ENCODE data around the gene CD207. TPM values are rescaled to one million over a fixed set of nuclear protein-coding genes. Genes with fewer than 3 reads are reported as not detected.
"Not testable (repeated sequence)": the region's sequence is repeated elsewhere in the genome, so short reads cannot be mapped to it uniquely, and the experiment has no call there.

Gene CD207
- total RNA-seq, result under 0.01 TPM in 2 replicates

DNA sequence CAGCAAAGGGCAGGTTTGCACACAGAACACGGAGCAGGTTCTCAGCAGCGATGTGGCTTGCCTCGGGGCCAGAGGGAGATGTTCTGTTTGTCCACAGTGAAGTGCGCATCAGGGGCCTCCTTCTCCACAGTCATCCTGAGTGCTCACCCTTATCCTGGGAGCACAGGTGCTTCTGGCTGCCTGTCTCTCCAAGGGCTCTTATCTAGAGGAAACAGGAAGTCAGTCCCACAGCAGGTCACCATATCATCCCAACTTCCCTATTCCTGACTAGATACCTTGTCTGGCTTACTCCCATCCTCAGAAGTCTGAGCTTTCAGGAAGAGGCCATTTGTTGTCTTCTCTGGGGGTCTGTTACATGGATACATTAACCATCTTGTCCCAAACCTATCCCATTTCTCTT lies at the start of gene CD207:
Gene CD207 (minus strand): TSS at position 174 of the 400 bp plus-strand sequence. CDS start 40 bp downstream, at position 134.
- DNase-seq (ENCODE audit: low read depth in 2 of 2), result no peak

DNA sequence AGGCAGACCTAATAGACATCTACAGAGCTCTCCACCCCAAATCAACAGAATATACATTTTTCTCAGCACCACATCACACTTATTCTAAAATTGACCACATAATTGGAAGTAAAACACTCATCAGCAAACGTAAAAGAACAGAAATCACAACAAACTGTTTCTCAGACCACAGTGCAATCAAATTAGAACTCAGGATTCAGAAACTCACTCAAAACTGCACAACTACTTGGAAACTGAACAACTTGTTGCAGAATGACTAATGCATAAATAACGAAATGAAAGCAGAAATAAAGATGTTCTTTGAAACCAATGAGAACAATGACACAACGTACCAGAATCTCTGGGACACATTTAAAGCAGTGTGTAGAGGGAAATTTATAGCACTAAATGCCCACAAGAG lies 42.9 kb upstream of the CD207 start:
- not testable (repeated sequence) for DNase-seq (ENCODE audit: low read depth in 2 of 2)

DNA sequence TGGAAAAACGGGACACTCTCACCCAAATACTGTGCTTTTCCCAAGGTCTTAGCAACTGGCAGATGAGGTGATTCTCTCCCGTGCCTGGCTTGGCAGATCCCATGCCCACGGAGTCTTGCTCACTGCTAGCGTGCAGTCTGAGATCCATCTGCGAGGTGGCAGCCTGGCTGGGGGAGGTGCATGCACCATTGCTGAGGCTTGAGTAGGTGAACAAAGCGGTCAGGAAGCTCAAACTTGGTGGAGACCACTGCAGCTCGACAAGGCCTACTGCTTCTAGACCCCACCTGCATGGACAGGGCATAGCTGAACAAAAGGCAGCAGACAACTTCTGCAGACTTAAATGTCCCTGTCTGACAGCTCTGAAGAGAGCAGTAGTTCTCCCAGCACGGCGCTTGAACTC lies 40.5 kb upstream of the CD207 start:
- not testable (repeated sequence) for DNase-seq (ENCODE audit: low read depth in 2 of 2)

DNA sequence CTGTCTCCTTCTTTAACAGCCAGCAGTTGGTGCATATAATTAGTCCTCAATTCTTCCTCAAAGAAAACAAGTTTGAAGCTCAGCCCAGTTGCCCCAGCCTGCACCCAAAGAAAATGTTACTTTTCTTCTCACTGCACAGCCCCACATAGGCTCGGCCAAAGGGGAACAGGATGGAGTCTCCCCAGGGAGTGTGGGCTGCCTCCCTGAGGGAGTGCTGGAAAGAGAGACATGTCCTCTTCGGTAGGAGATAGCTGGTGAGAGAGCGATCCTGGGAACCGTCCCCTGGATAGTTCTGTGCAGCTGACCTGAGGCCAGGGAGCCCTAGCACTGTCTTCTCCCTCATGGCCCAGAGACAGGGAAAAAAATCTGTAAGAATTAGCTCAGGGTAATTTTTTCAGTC lies 37.9 kb upstream of the CD207 start:
- DNase-seq (ENCODE audit: low read depth in 2 of 2), result no peak

DNA sequence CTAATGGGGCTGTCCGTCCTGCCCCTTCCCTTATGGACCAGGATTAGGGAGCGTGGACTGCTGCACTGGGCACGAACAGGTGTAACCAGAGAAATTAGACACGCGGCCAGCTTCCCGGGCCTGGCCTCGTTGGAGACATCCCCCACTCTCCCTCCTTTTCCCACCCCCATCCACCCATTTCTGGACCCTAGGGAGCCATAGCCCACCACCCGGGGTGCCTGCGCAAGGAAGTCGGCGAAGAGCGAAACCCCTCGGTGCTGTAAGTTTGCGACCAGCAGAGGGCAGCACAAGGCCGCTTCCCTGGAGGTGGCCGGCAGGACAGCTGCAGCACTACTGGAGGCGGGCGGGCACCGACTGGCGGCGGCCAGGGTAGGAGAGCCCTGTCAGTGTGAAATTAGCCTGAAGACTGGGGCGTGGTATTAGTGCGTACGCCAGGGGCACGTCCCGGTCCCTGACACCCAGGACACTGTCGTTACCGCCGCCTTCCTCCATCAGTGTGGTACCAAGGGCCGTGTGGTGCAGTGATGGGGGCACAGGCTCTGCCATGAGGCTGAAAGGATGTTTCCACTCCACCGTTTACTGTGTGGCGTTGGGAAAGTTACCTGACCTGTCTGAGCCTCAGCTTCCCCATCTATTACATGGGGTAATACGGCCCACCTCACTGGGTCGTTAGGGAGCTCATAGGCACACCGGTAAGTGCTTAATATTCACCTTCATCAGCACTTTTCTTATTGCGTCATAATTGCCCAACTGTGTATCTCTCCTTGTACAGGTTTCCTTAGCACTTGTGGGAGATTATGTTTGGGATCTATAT lies 36.0 kb upstream of the CD207 start:
- peak; percentile 59 to 79 for DNase-seq (ENCODE audit: low read depth in 2 of 2)

DNA sequence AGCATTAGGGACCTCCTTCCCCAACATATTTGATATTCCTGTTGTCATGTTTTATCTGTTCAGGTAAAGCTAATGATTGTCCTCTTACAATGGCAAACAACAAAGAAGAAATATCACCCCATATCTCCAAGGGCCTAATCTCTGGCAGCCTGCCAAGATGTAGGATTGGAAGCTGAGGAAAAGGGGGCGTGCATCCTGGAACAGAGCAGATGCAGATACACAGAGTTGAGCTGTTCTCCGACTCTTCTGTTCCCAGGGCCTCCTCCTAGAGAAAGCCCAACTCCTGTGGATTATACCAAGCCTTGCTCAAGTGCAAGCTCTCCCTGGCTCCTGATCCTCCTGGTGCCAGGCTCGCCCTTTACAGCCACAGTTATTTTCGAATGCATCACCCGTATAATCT lies 35.2 kb upstream of the CD207 start:
- no peak for DNase-seq (ENCODE audit: low read depth in 2 of 2)

DNA sequence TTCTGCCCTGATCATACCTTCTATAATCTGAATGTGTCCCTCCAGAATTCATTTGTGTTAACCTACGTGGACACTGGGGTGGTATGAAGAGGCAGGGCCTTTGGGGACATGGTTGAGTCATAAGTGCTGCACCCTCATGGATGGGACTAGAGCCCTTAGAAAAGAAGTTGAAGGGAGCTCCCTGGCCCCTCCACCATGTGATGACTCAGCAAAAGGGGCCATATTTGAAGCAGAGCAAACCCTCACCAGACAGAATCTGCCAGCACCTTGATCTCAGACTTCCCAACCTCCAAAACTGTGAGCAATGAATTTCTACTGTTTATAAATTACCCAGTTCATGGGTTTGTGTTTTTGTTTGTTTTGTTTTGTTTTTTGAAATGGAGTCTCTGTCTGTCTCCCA lies 33.4 kb upstream of the CD207 start:
- DNase-seq (ENCODE audit: low read depth in 2 of 2), result no peak

DNA sequence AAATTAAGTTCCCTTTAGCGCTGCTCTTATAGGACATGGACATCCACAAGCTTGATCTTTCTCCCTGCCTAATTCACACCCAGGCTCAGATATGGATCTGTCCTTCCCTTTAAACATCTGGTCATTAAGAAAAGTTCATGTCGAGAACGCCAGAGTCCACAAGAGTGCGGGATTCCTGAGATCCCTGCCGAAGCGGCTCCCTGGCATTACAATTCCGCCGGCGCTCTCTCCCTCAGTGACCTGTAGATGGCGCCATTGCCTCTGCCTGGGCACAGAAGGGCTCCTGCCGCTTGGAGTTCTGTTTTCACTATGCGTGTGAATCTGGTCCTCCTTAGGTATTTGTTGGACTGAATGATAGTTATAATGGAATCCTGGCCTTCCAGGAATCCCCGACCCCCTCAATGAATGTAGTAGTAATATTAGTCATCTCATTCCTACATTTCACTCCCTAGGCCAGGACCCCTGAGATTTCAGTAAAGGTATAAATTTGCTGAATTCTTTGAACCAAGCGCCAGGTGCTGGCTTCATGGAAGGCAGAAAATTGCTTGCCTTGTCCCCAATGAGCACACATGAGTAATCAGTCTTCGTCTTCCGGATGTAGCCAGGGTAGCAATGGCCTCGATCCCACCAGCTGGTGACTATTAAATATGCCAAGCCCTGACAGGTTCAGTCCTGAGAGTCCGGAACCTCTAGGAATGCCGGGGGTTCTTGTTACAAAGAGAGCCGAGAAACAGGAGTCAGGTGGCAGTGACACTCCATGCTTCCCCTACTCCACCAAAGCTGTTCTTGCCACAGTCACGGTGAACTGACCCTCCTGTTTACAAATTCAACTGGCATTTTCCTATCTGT lies 26.4 kb upstream of the CD207 start:
- peak; percentile 33 to 75 for DNase-seq (ENCODE audit: low read depth in 2 of 2)

DNA sequence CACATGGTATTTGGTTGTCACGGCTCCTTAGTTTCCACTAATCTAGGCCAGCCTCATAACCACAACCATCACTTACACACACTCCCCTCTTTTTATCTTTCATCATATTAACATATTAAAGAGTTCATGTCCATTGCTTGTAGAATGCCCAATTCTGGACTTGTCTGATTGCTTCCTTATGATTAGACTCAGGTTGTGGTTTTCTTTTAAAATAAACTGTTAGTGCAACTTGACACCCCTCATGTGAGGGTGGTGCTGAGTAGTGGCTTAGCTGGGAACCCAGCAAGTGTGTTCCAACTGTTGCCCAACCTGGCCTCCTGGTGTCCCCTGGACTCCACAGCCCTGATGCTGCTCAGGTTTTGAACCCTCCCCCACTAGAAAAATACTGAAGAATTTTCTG lies 20.1 kb upstream of the CD207 start:
- no peak for DNase-seq (ENCODE audit: low read depth in 2 of 2)

DNA sequence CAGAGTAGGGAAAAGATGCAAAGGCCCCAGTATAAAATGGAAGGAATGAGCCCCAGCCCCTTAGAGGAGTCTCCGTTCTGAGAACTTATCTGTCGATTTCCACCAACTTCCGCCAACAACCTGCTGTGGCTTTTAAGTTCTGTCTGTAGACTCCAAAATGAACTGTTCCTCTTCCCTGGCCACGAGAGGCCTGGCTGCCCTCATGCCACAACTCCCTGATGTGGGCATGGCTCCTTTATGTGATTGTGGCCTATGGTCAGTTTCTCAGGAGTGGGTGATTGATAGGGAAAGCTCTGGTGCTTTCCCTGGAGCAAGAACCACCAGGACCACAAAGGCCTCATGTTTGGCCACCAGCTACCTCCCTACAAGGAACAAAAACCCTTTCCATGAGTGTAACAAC lies 18.8 kb upstream of the CD207 start:
- DNase-seq (ENCODE audit: low read depth in 2 of 2), result no peak

DNA sequence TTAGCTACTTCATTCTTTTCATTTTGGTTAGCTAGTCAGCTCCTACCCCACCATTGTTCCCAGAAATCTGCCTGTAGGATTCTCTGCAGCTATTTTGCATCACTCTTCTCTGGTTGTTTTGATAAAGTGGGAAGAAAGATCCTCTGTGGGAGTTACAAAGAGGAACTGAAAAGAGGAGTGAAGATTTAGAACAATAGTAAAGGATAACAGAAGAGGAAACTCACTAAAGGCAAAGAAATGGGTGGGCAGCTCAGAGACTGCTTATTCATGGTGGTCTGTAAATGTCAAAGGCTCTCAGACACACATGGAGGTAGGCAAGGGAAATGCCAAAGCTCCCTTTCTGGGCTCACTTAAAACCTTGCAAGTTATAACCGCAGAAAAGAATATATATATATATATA lies 17.2 kb upstream of the CD207 start:
- DNase-seq (ENCODE audit: low read depth in 2 of 2), result no peak

DNA sequence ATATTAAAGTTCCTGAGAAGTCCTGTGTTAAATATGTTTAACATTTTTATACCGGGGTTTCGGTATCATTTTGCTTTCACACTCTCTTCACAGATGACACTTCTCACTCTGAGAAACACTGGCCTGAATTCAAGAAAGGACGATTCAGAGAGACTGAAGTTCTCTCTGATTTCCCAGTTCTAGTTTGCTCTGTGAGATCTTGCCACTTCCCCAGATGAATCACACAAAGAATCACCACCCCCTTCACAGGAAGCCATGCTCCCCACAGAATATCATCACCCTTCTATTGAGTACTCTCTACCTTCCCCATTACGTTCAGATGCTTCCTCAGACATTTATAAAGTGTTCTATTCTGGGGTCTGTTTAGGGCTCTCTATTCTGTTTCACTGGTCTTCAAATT lies 16.1 kb upstream of the CD207 start:
- DNase-seq (ENCODE audit: low read depth in 2 of 2), result no peak

DNA sequence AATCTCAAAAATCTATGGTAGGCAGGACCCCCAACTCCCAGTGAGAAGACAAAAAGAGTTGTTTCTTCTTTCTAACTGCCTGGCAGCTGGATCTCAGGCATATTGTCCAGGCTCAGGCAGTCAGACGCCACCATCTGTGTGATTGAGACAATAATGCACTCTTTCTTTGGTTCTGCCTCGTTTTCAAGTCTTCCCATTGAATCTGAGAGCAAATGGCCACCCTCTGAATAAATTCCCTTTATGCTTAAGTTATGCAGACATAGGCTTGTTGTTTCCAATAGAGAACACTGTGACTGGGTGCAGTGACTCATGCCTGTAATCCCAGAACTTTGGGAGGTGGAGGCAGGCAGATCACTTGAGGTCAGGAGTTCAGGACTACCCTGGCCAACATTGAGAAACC lies 15.3 kb upstream of the CD207 start:
- no peak for DNase-seq (ENCODE audit: low read depth in 2 of 2)

DNA sequence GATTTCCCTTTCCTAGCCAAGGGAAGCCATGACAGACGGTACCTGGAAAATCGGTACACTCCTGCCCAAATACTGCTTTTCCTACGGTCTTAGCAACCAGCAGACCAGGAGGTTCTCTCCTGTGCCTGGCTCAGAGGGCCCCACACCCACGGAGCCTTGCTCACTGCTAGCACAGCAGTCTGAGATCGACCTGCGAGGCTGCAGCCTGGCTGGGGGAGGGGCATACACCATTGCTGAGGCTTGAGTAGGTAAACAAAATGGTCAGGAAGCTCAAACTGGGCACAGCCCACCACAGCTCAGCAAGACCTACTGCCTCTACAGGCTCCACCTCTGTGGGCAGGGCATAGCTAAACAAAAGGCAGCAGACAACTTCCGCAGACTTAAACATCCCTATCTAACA lies 6.8 kb upstream of the CD207 start:
- no peak for DNase-seq (ENCODE audit: low read depth in 2 of 2)

DNA sequence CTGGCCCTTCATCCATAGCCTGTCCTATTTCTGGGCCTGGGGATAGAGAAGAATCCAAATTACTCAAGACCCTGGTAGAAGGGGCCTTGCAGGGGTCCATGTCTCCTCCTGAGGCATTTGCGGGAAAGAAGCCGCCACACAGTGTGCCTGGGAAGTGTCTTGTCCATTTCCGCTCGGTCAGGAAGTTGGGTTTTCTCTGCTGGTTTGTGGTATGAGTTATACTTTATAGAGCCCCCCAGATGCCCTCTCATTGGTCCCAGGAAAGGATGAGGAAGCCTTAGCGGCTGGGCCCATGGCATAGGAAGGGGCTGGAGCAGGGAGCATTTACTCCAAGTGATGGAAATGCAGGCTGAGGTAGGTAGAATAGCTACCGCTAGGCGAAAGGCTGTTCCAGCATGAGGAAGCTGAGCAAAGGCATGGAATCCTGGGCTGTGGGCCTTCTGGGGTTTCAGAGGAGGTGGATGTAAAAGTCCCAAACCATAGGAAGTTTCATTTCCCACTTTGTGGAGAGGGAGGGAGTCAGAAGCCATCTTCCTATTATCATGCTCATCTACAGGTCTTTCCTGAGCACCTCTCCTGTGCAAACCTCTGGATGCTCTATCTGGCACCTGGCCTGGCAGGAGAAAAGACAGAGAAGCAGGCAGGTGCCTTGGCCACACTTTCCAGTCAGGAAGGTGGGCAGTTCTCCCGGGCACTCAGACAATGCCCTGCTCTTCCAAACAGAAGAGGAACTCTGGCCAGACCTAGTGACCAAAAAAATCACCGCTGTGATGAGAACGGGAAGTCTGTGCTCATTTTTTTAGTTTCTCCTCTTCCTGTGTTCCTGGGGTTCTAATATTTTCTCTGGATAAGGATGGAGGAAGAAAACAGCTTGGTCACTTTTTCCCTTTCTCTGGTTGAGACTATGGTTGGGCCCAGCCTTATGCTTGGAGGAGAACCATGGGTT lies 2.6 kb upstream of the CD207 start:
- peak in 1 of 2 donors; percentile 28 for DNase-seq (ENCODE audit: low read depth in 2 of 2)

DNA sequence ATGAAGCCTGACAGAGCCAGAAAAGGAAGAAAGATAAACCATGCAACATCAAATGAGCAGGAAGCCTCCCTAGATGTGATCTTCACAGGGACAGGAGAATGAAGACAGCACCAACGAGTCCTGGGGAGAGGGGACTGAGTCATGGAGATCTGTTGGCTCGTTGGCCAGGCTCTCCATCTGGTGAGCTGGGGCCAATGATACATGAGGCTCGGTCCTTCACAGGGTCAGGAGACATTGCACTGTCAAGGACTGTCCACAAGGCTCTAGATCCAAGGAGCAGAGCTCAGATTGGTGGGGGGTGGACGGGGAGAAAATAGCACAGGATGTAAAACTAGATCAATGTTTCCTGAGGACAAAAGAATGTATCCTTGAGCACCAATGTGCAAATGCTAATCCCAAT lies 735 bp downstream of the CD207 start:
- no peak for DNase-seq (ENCODE audit: low read depth in 2 of 2)

DNA sequence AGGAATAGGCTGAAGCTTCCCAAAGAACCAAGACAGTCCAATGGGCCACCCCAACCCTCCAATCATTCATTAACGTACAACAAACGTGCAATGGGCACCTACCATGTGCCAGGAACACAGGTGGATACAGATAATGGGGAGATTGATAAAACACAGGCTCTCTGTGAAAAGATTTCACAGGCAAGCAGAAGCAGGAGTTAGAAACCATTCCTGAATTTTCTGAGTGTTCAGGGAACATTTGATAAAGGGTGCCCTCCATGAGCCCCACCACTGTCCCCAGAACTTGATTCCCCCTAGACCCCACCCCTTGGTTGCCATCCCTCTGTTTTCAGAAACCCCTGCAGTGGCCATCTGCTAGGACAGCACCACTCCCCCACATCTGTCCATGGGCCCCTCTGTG lies 1.5 kb downstream of the CD207 start:
- DNase-seq (ENCODE audit: low read depth in 2 of 2), result no peak

DNA sequence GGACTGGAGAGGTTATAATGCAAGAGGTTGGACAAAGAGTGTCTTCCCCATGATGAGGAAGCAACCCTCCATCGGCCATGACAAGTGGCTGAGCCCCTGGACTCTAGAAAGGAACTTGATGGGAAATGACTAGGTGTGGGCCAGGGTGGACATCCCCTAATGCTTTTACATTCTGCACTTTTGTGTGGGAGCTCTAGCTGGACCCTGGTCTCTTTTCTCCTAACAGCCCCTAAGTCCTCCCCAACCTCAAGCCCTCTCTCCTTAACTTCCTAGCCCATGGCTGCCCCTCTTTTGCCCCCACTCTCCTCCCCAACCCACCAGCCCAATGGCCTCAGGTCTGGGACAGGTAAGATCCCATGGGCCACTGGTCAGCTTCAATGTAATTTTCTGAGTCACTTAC lies 2.4 kb downstream of the CD207 start:
- no peak for DNase-seq (ENCODE audit: low read depth in 2 of 2)

DNA sequence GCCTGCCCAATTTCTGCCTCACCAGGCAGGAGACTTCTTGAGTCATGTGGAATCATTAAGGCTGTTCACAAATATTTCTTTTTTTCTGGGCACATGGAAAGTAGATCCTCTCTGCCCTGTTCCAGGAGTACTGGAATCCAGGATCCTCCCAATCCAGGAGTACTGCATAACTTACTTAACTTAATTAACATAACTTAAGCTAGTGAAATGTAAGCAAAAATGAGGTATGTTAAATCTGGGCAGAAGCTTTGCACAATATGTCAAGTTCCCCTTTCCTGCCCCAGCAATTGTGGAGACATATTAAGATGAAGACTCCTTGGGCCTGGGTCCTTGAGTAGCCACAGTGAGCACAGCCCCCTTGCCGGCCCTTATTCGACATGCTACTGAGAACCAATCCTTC lies 3.2 kb downstream of the CD207 start:
- no peak for DNase-seq (ENCODE audit: low read depth in 2 of 2)

DNA sequence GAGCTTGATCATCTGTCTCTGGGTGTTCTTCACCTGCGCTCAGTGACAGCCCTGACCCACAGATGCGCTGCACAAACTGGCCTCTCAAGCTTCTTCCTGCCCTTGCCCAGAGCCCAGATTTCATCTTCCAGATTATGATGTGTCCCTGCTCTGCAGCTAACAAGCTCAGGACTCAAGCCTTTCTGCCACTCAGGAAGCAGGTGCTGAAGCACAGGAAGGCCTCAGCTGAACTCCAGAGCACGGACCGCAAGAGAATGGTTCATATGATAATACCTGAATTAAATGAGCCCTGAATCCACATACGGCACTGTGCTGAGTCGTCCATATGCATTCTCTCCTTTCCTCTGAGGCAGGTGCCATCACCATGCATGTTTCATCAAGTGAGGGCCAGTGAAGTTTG lies 3.8 kb downstream of the CD207 start:
- peak; percentile 68 to 78 for DNase-seq (ENCODE audit: low read depth in 2 of 2)

DNA sequence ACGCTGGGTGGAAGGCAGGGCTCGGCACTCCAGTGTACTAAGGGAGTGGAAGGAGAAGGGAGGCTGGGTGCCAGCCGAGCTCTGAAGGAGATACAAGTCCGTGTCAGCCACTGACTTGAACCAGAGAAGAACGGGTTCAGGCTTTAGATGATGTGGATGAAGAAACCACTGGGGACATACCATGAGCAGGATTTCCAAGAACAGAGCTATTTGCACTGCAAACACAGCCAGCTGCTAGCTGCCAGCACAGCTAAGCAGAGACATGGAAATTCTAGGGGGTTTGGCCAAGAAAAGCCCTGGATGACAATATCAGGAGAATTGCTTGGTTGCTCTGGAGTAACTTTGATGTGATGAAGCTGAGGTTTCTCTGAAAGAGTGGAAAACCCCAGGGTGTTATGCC lies 5.2 kb downstream of the CD207 start:
- DNase-seq (ENCODE audit: low read depth in 2 of 2), result peak in 1 of 2 donors; percentile 16

DNA sequence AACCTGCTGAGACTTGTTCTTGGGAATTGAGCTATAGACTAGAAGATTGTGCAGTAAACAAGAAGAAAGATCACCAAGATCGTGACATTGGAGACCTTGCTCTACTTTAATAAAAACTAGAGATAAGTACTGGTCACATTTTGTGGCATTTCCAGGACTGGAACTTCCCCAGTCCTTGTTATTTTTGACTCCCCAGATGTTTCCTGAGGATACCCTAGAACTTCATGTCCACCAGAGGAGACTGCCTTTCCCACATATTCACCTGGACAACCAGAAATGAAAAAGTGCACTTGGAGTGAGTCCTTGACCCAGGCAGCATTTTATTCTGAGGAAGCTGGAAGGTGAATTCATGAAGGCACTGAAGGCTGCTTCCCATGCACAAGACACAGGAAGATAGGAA lies 5.7 kb downstream of the CD207 start:
- DNase-seq (ENCODE audit: low read depth in 2 of 2), result peak; percentile 39 to 78
